GM21619 (cell line): ENCODE results near the gene ZCCHC2.

Experiments used
- ATAC-seq: cut with Tn5 transposase; IDR thresholded peaks from one replicate; pipeline ENCODE4 v1.9.1; 2021; ENCODE audit not compliant: unreplicated experiment

Gene ZCCHC2

GRCh38 chr18:62574776-62575175, 52.0 kb downstream of the ZCCHC2 start:
- ATAC-seq: no peak

- ATAC-seq: no peak
These were observed 53.4 kb downstream of the ZCCHC2 start for GRCh38 chr18:62576271-62576670.

- ATAC-seq: peak; percentile 57
These were observed 54.2 kb downstream of the ZCCHC2 start for GRCh38 chr18:62576845-62577512.

DNA sequence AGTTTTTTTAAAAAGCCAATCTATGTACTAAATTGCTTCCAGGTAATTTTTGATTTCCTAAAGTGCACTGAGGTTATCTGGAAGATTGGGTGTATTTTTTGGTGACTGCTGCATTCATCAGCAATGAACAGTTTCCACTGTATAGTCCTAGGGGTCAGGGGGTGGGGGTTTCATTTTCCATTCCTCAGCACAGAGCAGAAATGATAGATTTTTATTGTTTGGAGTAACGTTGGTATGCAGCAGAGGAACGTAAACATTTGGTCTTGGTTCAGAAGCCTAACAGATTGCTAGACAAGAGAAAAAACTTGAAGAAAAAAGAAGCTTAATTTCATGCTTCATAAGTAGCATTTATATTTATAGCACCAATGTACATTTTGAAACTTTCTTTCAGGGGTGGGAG, 54.9 kb downstream of the ZCCHC2 start:
- ATAC-seq: no peak

GRCh38 chr18:62578980-62579511, 56.2 kb downstream of the ZCCHC2 start:
- ATAC-seq: no peak

DNA sequence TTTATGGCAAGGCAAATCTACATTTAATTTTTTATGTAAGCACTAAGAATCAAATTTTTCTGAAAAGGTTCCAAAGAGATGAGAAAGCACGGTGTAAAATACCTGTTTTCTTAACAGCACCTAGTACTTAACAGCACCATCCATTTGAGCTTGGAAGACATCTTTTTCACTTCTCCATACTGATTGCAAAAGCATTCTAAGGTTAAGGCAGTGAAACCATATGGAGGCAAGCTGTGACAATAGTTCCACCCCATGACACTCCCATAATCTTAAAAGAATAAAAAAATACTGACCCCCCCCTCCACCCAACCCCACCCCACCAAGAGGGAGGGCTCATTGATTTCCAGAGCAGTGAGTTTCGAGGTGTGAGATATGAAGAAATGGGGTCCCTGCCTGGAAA, 60.6 kb downstream of the ZCCHC2 start:
- ATAC-seq: no peak

DNA sequence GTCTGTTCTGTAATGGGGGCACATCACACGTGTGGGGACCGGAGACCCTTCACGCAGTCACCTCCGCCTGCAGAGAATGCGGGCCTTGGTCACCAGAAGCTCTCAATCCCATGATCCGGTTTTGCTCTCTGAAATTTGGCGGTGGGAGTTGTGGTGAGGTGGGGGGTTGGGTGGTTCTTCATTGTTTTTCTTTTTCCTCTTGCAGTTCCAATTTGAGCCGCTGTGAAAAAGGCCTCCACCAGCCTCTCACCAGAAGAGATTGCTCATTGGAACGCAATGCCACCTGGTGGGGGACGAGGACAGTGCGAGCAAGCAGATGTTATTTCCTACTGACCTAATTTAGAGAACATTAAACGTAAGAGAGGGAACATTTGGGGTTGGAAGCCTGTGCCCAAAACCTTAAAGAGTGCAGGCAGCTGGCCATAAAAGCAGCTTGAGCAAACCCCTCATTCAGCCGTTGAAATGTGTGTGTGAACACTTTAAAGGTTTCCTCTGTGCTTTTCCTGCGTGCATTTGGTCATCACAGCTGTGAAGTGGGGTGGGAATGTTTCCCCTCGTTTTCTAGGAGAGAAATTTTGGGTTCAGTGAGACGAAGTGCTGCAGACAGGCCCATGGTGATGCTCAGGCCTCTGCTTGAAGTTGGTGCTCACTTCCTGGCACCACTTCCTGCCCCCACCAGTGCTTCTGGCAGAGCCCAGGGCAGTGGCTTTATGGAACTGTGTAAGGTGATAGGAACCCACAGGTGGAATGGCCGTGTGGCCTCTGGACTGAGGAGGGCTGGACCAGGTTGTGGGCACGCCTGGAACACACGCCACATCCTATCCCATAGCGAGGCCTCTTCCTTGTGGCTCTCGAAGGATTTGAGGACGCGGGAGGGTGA, 61.7 kb downstream of the ZCCHC2 start:
- ATAC-seq: peak; percentile 72

GRCh38 chr18:62585274-62586150, 62.7 kb downstream of the ZCCHC2 start:
- peak; percentile 38 for ATAC-seq

DNA sequence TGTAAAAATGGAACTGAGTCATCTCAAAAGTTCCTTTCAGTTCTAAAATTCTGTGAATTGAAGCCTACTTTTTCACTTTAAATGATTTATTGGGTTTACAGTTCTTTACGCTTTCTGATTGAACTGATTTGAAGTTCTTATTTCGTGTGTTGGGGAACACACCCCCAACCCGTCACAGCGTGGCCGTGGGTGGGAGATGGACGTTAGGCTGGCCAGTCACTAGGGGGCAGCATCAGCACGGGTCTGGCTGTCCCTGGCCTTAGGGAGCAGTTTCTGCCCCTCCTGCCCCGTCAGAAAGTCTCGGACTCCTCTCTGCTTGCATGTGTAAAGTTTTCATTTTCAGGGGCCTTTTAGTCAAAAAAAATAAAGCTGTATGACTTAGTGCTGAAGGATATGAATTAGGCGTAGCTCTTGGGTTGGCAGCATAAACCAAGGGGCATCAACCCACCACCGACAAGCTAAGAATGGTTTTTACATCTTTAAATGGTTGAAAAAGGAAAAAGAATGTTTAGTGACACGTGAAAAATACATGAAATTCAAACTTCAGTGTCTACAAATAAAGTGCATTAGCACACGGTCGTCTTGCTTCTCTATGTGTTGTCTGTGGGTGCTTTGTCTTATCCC, 63.4 kb downstream of the ZCCHC2 start:
- ATAC-seq: peak; percentile 65

- ATAC-seq: no peak
These were observed 64.1 kb downstream of the ZCCHC2 start for GRCh38 chr18:62586781-62587487.

- no peak for ATAC-seq
These were observed 64.9 kb downstream of the ZCCHC2 start for GRCh38 chr18:62587689-62588088.

- ATAC-seq: no peak
These were observed 65.4 kb downstream of the ZCCHC2 start for GRCh38 chr18:62588217-62588616.

GRCh38 chr18:62590799-62591590, 68.2 kb downstream of the ZCCHC2 start:
- ATAC-seq: no peak

GRCh38 chr18:62596145-62597005, 73.5 kb downstream of the ZCCHC2 start:
- ATAC-seq: no peak

DNA sequence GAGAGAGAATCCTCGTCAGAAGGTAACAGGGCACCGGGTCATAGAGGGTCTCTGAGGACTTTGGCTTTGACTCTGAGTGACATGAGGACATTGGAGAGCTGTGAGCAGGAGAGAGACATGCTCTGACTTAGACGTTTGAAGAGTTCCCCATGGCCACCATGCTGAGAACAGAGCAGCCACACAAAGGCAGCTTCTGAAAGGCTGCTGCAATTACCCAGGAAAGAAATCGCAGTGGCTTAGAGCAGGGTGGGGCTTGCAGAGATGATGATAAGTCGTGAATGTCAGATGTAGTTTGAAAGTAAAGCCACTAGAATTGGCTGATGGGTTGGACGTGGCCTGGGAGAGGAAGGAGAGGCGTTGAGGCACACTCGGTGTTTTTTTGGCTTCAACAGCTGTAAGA, 79.0 kb downstream of the ZCCHC2 start:
- no peak for ATAC-seq

- ATAC-seq: no peak
These were observed 79.9 kb downstream of the ZCCHC2 start for GRCh38 chr18:62602706-62603105.

- no peak for ATAC-seq
These were observed 80.4 kb downstream of the ZCCHC2 start for GRCh38 chr18:62603211-62603610.

DNA sequence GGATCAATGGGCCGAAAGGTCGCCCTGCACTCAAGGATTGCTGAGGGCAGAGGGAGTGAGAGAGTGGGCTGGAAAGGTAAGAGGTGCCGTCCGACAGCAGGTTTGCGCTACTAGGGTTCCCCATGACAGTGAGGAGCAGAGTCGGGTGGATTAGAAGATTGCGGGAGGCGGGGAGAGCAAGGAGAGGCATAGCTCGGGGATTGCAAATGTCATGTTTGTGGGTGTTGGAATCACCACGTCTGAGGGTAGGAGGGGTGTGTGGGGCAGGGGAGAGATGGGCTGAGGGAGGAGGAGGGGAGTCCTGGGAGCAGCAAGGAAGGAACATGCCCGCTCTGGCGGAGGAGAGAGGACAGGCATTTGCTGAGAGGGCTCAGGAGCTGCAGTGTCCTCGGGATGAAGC, 81.2 kb downstream of the ZCCHC2 start:
- ATAC-seq: no peak
